Measurements from ENCODE around the gene CRNKL1.
A peak's percentile ranks its signal among the peaks of the same experiment; 100 is the strongest.

CRNKL1 gene

DNA sequence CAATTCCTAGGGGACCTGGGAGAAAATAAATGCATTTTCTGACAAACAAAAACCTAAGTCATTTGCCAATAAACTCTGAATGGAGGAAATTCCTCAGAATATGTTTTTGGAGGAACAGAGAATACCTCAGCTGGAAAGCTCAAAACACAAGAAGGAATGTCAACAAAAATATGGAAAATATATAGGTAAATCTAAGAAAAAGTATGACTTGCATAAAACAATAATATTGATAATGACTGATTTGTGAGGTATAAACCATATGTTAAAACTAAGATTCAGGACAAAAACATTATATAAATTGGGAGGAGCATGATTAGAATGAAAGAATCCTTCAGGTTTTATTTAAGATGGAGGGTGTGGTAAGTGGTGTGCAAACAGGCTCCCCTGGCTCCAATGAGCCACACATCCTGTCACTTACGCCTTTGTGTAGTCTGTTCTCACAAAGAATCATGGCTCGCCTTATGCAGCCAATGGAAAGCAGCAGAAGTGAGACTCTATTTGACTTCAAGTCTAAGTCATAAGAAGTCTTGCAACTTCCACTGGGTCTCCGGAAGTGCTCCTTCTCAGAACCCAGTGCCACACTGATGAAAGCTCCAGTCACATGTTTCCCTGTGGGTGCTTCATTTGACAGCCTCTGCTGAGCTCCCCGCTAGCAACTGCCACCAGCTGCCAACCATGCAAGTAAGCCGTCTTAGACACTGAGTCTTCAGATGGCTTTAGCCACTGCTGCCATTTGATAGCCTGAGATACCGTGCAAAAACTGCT lies 8.2 kb upstream of the CRNKL1 start:
- DNase-seq (ENCODE audit: low read depth): no peak

DNA sequence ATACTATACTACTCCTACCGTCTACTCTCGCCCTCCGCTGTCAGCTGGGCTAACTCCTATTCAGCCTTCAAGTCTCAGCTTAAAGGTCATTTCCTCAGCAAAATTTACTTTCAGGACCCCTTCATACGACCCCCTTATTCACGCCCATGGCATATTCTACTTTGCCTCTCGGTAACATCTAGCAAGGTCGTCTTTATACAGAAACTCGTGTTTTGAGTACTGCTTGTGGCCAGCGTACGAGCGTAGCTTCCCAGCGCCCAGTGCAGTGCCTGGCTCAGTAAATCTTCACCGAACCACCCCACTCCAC lies 546 bp downstream of the CRNKL1 start:
- no peak for DNase-seq (ENCODE audit: low read depth)

DNA sequence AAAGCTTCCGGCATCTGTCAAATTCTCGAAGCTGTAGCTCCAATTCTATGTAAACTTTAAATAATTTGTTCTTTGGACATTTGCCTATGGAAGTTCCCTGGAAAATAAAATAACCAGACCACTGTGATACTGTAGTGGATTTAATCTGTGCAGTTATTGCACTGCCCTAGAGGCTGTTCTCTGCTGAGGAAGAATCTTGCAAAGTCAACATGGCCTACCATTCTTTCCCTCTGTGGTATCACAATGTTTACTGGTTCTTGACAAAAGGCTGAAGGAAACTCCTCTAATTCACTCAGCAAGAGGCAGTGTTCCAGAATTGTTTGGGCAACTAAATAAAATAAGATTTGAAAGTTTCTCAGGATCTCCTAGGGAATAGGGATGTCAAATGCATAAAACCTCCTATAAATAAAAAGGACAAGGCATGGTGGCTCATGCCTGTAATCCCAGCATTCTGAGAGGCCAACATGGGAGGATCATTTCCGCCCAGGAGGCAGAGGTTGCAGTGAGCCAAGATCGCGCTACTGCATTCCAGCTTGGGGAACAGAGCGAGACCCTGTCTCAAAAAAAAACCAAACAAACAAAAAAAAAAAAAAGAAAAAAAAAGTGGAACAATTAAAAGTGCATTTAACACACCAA lies 12.4 kb downstream of the CRNKL1 start:
- no peak for DNase-seq (ENCODE audit: low read depth)

DNA sequence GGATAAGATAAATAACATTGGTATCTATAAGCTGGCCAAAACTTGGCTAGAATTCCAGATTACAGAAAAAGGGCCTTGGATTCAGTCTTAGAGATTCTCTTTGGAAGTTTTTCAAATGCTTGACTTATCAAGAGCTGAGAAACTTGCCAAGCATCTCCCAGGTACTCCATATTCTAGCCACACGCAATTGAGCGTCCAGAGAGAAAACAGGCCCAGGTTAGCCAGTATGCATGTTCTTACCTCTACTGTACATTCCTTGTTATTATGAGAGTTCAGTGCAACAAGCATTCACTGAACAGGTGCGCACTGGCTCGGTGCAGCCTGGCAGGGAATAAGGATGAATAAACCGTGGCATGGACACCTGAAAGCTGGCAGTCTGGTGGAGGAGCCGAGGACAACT lies 13.7 kb downstream of the CRNKL1 start:
- no peak for DNase-seq (ENCODE audit: low read depth)

DNA sequence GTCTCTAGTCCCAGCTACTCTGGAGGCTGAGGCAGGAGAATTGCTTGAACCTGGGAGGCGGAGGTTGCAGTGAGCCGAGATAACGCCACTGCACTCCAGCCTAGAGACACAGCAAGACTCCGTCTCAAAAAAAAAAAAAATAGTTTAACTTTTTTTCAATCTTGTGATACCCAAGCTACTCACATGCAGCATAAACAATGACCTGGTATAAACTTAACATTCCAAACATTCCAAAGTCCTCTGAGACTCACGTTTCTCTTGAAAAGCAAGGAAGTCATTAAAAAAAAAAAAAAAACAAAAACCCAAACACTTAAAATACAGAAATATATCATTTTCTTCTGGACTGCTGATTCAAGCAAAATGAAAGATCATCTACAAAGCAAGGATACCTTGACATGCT lies 14.3 kb downstream of the CRNKL1 start:
- peak; percentile 76 for DNase-seq (ENCODE audit: low read depth)

DNA sequence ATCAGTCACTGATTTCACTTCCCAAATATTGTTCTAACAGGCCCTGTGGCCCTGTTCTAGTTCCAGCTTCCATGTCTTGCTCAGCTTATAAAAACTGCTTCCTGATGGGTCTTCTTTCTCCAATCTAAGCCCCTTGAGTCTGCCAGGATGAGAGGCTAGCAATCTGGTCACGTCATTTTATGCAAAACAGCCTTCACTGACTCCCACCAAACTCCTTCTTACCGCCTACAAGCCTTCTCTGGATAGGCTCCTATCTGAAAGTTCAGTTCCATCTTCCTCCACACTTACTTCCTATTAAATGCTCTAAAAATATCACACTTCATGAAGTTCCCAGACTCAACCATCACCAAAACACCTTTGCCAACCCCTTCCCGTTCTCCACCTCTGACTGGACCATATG lies 15.5 kb downstream of the CRNKL1 start:
- DNase-seq (ENCODE audit: low read depth): no peak

DNA sequence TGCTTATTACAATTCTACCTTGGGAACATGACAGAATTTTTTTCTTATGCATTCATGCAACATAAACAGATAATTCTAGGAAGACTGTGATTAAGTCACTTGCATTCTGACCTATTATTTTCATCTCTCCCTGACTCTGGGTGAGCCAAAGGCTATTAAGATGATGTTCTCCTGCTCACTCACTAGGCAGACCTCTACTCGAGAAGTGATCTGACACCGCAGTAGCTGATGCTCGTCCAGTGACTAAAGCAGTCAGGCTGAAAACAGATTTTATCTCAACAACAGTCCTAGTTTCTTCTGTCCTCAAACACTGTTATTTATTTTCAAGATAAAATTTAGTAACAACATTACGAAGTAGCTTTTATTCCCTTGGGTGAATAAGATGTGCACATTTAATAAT lies 17.8 kb downstream of the CRNKL1 start:
- peak; percentile 28 for DNase-seq (ENCODE audit: low read depth)

DNA sequence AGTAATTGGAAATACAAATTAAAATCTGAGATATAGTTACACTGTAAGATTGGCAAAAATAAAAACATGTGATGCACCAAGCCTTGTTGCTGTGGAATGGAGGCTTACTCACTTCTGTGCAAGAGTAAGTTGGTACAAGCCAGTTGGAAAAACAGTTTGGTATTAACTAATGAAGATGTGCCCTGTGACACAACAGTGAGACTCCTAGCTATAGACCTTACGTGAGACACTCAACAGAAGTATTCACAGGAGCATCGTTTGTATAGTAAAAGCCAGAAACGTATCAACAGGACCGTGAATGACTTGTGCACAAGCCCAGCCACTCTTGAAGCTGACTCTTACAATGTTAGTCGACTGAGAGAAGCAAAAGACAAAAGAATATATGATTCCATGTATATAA lies 20.5 kb downstream of the CRNKL1 start:
- no peak for DNase-seq (ENCODE audit: low read depth)

DNA sequence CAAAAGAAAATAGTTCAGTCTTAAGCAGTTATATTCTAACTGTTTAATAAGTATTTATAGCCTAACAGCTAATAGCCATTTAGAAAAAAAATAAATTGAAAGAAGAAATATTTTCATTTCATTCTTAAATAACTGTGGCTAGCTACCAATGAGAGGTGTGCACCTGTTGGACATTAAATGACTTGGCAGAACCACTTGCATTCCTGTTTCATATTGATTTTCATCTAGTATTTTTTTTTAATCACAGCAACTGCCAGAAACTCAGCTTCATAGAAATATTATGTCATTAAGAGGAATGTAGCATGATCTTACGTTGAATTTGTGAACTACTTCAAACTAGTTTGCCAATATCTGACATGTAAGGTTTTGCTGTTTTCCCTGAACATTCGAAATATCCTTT lies 25.0 kb downstream of the CRNKL1 start:
- DNase-seq (ENCODE audit: low read depth): no peak

DNA sequence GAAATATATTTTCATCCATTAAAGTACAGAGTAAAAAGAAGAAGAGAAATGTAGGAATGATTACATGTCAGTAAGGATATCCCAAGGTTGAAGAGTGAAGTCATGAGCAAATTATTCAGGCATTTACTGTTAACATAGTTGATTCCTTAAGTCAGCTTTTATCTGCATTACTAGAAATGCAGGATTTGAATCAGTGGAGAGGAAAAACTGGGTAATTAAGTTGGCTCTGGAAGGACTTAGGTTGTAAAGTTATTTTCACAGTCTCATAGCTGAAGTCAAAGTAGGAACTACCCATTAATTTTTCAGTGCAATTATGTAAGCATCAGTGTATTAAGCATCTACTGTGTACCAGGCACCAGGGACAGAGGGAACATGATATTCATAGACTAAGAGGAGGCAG lies 27.3 kb downstream of the CRNKL1 start:
- DNase-seq (ENCODE audit: low read depth): no peak

DNA sequence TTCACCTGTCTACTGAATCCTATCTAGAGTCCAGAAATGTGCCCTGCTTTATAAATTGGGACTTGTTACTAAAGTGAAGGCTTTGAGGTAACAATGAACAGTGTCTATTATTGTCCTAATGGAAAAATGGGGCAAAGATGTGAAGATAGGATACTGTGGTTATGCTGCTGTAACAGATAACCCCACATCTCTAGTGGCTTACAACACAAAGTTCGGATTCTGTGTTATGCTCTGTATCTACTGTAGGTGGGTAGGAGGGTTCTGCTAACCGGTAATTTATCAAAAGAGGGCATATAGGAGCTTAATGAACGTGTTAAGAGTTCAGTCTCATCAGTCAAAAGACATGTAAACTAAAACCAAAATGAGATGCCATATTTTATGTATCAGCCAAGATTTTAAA lies 28.9 kb downstream of the CRNKL1 start:
- no peak for DNase-seq (ENCODE audit: low read depth)

DNA sequence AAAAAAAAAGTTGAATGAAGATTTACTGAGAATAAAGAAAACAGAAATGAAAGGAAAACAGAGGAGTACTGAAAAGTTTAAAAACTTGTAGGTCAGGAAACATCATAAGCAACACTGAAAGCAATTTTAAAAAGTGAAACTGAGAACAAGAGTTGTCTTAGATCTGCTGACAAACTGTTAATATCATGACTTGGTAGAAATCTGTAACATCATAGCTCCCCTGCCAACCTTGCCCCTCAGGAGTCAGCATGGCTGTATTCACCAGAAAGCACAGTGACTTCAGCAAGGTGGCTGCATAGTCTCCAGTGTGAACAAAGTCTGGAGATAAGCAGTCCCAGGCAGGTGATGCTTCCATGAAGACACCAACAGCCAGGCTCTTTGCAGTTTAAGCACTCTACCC lies 29.8 kb downstream of the CRNKL1 start:
- no peak for DNase-seq (ENCODE audit: low read depth)

DNA sequence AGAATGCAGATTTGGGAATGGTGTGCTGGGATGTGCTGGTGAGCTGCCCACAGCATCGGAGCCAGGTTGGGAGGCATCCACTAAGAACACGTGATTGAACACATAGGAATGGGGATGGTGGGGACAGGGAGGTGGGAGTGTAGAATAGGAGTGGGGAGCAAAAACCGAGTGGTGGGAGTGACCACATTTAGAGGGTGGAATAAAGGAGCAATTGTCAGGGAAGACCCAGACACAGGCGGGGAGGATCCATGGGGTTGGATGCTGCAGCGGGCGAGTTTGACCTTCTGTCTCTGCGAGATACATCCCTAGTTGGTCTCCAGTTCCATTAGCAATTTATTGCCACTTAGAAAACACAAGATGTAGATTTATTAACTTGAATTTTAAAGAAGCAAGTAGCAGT lies 30.4 kb downstream of the CRNKL1 start:
- DNase-seq (ENCODE audit: low read depth): no peak

DNA sequence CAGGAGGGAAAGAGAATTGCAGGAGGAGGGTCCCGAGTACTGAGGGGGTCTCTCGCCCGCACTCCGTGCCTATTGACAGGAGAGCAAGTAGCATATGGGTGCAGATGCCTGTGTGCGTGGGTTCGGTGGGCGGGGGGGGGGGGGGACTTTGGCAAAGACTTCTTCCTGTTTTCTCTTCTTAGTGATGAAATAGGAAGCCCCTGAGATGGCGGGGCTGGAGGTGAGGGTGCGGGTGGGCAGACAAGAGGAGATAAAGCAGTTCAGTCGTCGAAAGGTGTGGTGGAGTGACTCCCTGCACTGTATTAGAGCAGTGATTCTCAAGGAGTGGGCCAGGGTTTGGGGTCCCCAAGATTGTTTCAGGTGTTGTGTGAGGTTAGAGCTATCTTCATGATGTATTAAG lies 31.4 kb downstream of the CRNKL1 start:
- no peak for DNase-seq (ENCODE audit: low read depth)

DNA sequence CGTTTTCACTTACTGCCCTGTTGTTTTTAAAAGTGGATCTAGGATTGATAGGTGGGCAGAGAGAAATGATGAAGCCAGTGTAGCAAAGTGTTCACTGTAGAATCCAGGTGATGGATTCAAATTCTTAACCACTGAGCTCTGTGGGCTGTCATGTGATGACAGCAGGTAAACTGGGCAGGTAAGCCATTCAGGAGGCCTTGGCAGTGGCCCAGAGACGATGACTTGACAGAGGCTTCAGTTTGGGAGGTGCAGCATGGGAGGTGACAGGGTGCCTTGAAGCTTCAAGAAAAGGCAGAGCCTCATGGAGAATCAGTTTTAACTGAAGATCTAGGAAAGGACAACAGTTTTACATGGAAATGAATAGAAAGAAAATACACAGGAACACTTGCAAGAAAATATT lies 33.1 kb downstream of the CRNKL1 start:
- DNase-seq (ENCODE audit: low read depth): no peak

DNA sequence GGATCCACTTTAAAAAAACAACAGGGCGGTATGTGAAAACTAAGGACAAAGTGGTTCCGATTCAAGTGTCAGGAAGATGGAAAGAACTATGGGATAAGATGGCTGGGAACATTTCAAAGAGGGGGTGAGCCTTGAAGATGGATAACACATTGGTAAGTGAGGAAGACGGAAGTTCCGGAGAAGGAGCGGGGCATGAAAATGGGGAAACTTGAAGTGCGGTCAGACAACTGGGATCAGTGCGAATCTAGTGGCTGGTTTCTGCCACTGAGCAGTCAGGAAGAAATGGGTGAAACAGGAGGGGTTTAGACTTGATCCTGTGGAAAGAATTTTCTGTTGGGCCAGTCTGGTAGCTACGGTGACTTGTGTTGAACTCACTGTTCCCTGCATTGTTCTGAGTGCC lies 33.9 kb downstream of the CRNKL1 start:
- DNase-seq (ENCODE audit: low read depth): no peak

DNA sequence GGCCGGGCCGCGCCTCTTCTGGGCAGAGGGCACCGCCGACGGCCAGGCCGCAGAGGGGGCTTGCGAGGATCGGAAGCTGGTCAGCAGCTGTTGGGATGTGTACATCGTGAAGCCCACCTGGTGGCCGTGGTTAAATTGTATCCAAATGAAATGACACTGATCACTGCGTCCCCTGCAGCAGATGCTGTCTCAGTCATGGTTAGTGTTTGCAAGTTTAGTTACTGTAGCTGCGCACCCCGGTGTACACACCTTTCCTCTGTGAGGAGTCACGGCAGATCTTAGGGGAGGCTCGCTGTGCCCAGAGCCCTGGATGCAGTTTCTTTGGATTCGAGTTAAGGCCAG lies 34.5 kb downstream of the CRNKL1 start:
- peak; percentile 30 for DNase-seq (ENCODE audit: low read depth)

DNA sequence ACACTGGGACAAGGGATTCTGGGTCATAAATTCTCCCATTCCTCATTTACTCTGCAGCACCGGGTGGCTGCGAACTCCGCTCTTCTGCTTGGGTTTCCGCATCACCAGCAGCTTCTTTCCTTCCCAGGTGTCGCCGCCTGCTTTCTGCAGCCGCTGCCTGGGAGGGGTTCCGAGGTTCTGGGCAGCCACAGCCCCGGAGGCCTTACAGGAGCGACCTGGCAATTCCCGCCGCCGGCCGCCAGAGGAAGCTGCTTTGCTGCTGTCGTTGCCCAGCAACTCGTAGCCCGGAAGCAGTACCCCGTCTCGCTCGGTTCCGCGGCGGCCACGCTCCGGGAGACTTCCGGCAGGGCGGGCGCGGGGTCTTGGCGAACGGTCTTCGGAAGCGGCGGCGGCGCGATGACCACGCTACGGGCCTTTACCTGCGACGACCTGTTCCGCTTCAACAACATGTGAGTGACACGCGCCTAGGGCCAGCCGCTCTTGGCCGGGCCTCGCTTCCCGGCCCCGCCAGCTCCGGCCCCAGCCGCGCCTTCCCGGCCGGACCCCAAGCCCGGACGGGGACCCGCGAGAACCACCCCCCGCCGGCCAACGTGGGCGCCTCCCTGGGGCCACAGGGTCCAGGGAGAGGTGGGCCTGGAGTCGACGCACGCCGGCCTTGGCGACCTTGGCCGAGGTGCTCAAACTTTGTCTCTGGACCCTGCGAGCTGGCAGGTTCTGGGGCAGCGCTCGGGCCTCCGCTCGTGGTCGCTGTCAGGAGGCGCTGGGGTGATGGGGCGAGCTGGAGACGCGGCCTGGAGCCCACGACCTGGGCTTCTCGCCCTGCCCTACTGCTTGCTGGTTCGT lies 35.0 kb downstream of the CRNKL1 start, which contains the start of gene NAA20:
NAA20 (plus strand) TSS at position 362 of the 843 bp plus-strand sequence; CDS start at position 397, 35 bp downstream.
- peak; percentile 93 for DNase-seq (ENCODE audit: low read depth)

DNA sequence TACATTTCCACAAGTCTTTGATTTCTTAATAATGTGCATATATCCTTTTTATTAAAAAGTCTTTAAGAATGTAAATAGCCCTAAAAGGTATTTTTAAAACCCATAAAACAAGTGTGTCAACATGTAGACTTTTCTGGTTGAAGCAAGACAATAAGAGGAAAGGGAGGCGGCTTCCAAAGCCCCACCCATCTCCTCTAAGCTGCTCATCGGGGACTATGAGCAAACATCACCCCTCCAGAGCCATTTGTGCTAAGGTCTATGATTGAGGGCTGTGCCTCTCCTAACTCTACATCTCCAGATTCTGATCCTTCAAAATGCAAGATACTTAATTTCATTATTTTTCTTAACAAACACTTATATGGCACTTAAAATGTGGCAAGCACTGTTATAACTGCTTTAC lies 37.6 kb downstream of the CRNKL1 start:
- no peak for DNase-seq (ENCODE audit: low read depth)

DNA sequence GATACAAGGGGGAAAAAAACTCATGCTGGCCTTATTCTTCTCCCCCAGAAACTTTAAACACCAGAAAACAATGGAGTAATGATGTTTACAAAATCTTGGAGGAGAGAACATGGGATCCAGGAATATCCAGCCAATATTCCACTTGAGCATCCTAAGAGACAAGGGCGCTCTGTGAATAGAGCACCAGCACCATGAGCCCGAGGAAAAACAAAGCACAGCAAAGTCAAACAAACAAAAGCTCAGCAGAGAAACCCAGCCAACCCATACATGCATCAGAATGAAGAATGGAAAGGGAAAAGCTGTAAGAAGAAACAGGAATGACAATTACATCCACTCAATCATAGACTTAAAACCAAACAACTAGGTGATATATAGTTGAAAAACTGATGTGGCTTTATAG lies 39.7 kb downstream of the CRNKL1 start:
- DNase-seq (ENCODE audit: low read depth): no peak

DNA sequence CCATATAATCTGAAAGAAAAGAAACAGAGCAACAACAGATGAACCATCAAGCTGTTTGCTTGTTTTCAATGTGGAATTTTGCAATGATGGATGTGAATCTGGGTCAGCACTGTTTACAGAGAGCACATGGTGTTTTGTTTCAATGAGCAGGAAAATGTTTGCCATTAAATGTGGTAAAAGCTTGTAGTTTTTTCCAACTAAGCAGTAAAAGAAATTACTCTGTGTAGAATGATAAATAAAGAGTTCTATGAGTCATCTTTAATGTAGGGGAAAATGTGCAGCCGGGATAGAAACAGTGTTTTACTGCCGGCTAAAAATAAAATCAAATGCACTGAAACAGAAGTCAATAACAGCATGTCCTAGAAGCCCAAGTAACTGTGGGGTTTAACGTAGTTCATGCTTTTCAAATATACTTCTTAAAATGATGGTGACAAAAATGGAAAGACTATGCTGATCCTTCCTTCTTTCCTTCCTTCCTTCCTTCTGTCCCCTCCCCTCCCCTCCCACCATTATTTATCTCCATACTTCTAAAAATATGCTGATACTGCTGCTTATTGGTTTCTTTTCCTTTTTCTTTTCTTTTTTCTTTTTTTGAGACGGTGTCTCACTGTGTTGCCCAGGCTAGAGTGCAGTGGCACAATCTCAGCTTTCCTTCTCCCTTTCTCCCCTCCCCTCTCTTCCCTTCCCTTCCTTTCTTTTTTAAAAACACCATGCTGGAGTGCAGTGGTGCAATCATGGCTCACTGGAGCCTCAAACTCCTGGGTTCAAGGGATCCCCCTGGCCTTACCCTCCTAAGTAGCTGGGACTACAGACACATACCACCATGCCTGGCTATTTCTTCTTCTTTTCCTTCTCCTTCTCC lies 41.4 kb downstream of the CRNKL1 start:
- DNase-seq (ENCODE audit: low read depth): peak; percentile 44

DNA sequence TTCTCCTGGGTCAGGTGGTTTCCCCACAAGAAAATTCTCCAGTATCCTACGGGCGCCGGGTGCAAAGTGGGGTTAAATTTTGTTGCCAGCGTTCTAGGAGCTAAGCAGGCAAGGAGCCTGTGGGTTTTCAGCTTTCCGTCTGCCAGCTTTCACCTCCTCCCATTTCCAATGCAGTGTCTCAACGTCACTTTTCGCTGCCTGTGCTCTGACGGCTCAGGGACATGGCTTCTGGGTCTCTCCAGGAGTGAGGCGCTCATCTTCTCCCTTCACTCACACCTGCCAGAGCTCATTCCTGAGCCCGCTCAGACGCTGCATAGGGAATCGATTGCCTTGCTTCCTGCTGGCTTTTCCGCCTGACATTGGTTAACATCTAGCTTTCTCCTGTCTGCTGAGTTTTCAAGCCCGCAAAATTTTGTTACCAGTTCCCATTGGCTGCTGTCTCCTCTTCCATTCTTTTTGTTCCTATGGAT lies 42.4 kb downstream of the CRNKL1 start:
- no peak for DNase-seq (ENCODE audit: low read depth)

Measured in ELR (cell line).